Adipocyte (in vitro differentiated cells): ENCODE measurements around the gene CAPS2.

Experiments
- DNase-seq: peaks from one replicate; pipeline ENCODE4 v3.0.0-alpha.2; 2015; ENCODE audit warnings: low read depth
- H3K27me3 ChIP-seq: replicated peaks from 2 replicates; pipeline ENCODE4 v1.7.0; 2013; ENCODE audit warnings: mild to moderate bottlenecking, low read length, moderate library complexity; ENCODE audit not compliant: control insufficient read depth, insufficient read depth
- H3K36me3 ChIP-seq: 2 replicates; pipeline ENCODE4 v1.7.0; 2013; ENCODE audit warnings: low read length, mild to moderate bottlenecking, moderate library complexity; ENCODE audit not compliant: control insufficient read depth, insufficient read depth, severe bottlenecking
- H3K4me1 ChIP-seq: 2 replicates; pipeline ENCODE4 v1.7.0; 2013; ENCODE audit warnings: mild to moderate bottlenecking, low read length, moderate library complexity; ENCODE audit not compliant: control insufficient read depth, insufficient read depth
- H3K4me3 ChIP-seq: 2 replicates; pipeline ENCODE4 v1.7.0; 2013; ENCODE audit warnings: mild to moderate bottlenecking, low read length, moderate library complexity
- H3K9ac ChIP-seq: 2 replicates; pipeline ENCODE4 v1.7.0; 2013; ENCODE audit warnings: mild to moderate bottlenecking, low read length, moderate library complexity
- H3K9me3 ChIP-seq: 2 replicates; pipeline ENCODE4 v1.7.0; 2013; ENCODE audit warnings: mild to moderate bottlenecking, low read length, moderate library complexity; ENCODE audit not compliant: control insufficient read depth

The CAPS2 gene

DNA sequence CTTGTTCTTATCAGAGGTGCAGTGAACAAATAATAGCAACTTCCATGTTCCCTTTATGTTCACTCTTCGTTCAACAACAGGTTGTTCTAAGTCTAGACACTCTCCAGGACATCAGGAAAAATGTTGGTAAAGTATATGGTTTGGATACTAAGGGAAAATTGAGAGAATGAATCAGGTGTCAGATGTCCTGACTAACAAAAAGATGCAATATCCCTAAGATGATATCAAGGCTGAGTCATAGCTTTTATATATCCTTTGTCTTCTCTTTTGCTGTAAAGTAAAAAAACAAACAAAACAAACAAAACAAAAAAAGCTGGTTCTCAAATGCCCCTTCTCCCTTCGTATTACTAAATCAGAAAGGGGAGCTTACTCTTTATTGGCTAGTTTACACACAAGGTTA, 15.4 kb upstream of the CAPS2 start:
- no peak overlapping the region for H3K9ac ChIP-seq
- H3K36me3 ChIP-seq = no peaks in the 10 kb centered on the region
- DNase-seq = no peak
- H3K9me3 ChIP-seq = no peaks in the 10 kb centered on the region
- no peak overlapping the region for H3K4me3 ChIP-seq
- H3K27me3 ChIP-seq = no peaks in the 10 kb centered on the region
- no peaks in the 10 kb centered on the region for H3K4me1 ChIP-seq

- Histone ChIP-seq H3K36me3 (no peaks in the 10 kb centered on the region), H3K9me3 (no peaks in the 10 kb centered on the region), H3K4me1 (no peaks in the 10 kb centered on the region), H3K4me3 (no peak overlapping the region), H3K9ac (no peak overlapping the region), H3K27me3 (no peaks in the 10 kb centered on the region)
- DNase-seq = no peak
These were observed 11.7 kb upstream of the CAPS2 start for GRCh38 chr12:75341873-75342272.

DNA sequence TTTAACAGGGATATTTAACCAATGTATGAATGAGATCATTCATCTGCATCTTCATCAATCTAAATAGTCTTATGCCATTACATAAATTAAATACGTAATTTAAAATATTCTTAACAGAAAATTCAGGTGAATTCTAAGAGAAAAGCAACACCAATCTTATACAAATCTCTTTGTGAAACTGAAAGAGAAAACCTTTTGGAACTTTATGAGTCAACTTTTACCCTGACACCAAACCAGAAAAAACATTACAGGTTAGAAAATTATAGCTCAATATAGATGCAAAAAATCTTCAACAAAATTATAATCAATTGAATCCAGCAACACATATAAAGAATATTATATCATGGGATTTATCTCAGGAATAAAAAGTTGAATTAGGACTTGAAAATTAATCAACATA, 7.8 kb upstream of the CAPS2 start:
- no peaks in the 10 kb centered on the region for H3K9me3 ChIP-seq
- no peaks in the 10 kb centered on the region for H3K4me1 ChIP-seq
- no peak overlapping the region for H3K9ac ChIP-seq
- DNase-seq = no peak
- no peak overlapping the region for H3K4me3 ChIP-seq
- H3K36me3 ChIP-seq = no peaks in the 10 kb centered on the region
- no peaks in the 10 kb centered on the region for H3K27me3 ChIP-seq

GRCh38 chr12:75334384-75335030, 4.4 kb upstream of the CAPS2 start, which contains the start of gene GLIPR1L1:
TSS of gene GLIPR1L1 (plus strand) at chr12:75334670. CDS start at chr12:75334729, 59 bp downstream.
- no peaks in the 10 kb centered on the region for H3K4me1 ChIP-seq
- peak; percentile 97 for DNase-seq
- H3K27me3 ChIP-seq = no peaks in the 10 kb centered on the region
- peak within 1 kb of the TSS; percentile 78 for H3K4me3 ChIP-seq
- H3K9me3 ChIP-seq = no peaks in the 10 kb centered on the region
- H3K36me3 ChIP-seq = no peaks in the 10 kb centered on the region
- H3K9ac ChIP-seq = peak within 1 kb of the TSS; percentile 63

- no peaks in the 10 kb centered on the region for H3K9me3 ChIP-seq
- H3K36me3 ChIP-seq = no peaks in the 10 kb centered on the region
- DNase-seq = no peak
- no peak overlapping the region for H3K4me3 ChIP-seq
- no peaks in the 10 kb centered on the region for H3K27me3 ChIP-seq
- no peak overlapping the region for H3K9ac ChIP-seq
- H3K4me1 ChIP-seq = no peaks in the 10 kb centered on the region
These were observed 2.5 kb downstream of the CAPS2 start for GRCh38 chr12:75327642-75328041.

DNA sequence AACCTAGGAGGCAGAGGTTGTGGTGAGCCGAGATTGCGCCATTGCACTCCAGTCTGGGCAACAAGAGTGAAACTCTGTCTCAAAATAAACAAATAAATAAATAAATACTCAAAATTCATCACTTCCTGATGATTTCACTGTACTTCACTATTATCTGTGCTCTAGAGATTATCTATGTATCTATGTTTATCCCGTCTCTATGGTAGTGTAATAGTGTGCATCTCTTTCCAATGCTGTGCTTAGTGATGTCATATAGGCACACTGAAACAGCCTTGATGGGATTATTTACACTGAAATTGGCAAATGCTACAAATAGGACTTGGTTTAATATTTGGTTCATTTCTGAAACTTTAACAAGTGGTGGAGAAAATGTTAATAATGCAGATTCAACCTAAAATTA, 6.5 kb downstream of the CAPS2 start:
- Histone ChIP-seq H3K9ac (no peak overlapping the region), H3K4me3 (no peak overlapping the region), H3K27me3 (no peaks in the 10 kb centered on the region), H3K9me3 (no peaks in the 10 kb centered on the region), H3K4me1 (peaks cover 5% of the 10 kb centered on the region), H3K36me3 (no peaks in the 10 kb centered on the region)
- DNase-seq = no peak

- DNase-seq = peak; percentile 81
- Histone ChIP-seq H3K4me3 (peak overlapping the region; percentile 49), H3K27me3 (no peaks in the 10 kb centered on the region), H3K4me1 (peaks cover 5% of the 10 kb centered on the region), H3K9ac (no peak overlapping the region), H3K9me3 (no peaks in the 10 kb centered on the region), H3K36me3 (no peaks in the 10 kb centered on the region)
These were observed 7.7 kb downstream of the CAPS2 start for GRCh38 chr12:75322464-75322863.

GRCh38 chr12:75317784-75318183, 12.3 kb downstream of the CAPS2 start:
- H3K9me3 ChIP-seq = no peaks in the 10 kb centered on the region
- H3K4me3 ChIP-seq = no peak overlapping the region
- no peaks in the 10 kb centered on the region for H3K36me3 ChIP-seq
- no peaks in the 10 kb centered on the region for H3K27me3 ChIP-seq
- no peak overlapping the region for H3K9ac ChIP-seq
- no peak for DNase-seq
- peaks cover 15% of the 10 kb centered on the region for H3K4me1 ChIP-seq

DNA sequence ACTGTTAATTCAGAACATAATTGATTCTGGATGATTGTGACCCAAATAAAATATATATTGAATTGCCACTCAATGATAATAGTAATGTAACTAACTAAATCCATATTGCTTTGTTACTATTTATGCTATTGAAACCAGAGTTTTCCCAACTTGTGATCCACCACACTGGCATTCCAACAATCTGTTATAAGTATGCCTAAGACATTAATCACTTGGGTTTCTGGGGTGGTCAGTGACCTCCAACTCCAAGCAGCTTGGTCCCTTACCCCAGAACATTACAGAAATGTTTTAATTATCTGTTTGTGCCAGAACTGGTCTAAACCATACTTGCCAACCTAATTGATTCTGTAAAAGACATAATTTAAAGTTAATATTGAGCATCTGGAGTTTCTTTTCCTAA, 14.6 kb downstream of the CAPS2 start:
- Histone ChIP-seq H3K4me1 (peaks cover 10% of the 10 kb centered on the region), H3K27me3 (no peaks in the 10 kb centered on the region), H3K4me3 (no peak overlapping the region), H3K9ac (no peak overlapping the region), H3K36me3 (no peaks in the 10 kb centered on the region), H3K9me3 (no peaks in the 10 kb centered on the region)
- peak; percentile 61 for DNase-seq

GRCh38 chr12:75311369-75311768, 18.8 kb downstream of the CAPS2 start:
- no peaks in the 10 kb centered on the region for H3K9me3 ChIP-seq

GRCh38 chr12:75308279-75308678, 21.8 kb downstream of the CAPS2 start:
- Histone ChIP-seq H3K4me3 (no peak overlapping the region), H3K9ac (no peak overlapping the region), H3K9me3 (peaks cover 5% of the 10 kb centered on the region), H3K36me3 (no peaks in the 10 kb centered on the region), H3K4me1 (no peaks in the 10 kb centered on the region), H3K27me3 (no peaks in the 10 kb centered on the region)
- peak; percentile 25 for DNase-seq

More at GRCh38 chr12:75311369-75311768, 18.8 kb downstream of the CAPS2 start:
- Histone ChIP-seq H3K4me3 (no peak overlapping the region), H3K27me3 (no peaks in the 10 kb centered on the region), H3K4me1 (peaks cover 10% of the 10 kb centered on the region), H3K36me3 (no peaks in the 10 kb centered on the region), H3K9ac (no peak overlapping the region)
- no peak for DNase-seq
